Stimulated activated CD8-positive, alpha-beta memory T cell treated with anti-CD3 and anti-CD28 coated beads, Interleukin-7, amount 100 ng/mL, for 4 hours (primary cell): ENCODE results near the gene PDE4B.

Experiments
- DNase-seq, 2 donors: peaks; one replicate each; pipeline ENCODE4 v3.0.0-alpha.2; 2020; ENCODE audit warnings: low read depth in 2 of 2

PDE4B gene

DNA sequence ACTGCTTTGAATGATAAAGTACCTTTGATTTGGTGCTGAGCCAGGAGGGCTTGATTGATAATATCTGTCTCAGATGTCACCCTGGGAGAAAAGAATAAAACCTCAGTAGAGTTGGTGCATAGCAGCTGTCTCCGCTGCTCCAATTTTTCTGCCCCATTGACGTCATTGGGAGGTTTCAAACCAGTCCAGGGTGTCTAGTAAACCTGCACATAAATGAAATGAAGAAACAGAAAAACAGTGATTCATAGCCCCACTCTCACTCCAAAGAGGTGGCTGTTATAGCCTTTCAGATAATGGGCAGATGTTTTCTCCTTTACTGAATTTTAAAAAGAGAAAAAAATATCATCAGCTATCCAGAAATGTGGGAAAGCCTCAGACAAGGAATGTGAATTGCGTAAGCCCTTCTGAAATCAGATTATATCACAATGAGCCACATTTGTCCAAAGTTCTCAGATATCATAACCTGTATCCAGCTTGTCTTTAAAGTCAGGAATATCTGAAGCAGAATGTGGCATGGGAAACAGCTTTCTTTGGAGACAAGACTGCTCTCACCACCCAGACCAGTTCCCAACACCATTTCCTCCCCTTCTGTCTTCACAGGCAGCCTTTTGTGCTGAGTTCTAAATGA lies 390.0 kb downstream of the PDE4B start:
- DNase-seq = no peak

- no peak for DNase-seq
These were observed 390.7 kb downstream of the PDE4B start for GRCh38 chr1:66183400-66183799.

GRCh38 chr1:66197120-66197519 lies 404.4 kb downstream of the PDE4B start:
- DNase-seq = no peak

DNA sequence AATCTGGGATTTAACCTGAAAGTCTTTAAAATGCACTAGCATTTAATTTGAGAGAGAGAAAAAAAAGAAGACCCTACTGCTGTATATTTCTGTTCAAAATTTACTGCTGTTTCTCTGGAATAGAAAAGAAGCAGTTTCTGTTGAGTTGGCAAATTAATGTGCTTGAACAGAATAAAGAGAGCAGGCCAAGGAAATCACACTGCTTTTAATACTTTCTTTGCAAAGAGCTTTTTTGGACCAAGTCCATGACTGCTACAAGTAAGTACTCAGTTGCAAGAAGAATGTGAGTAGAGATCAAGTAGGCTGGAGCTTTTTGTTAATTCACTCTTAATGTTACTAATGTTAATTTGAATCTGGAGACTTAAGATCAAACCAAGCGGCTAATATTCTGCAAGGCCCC lies 405.1 kb downstream of the PDE4B start:
- DNase-seq = no peak

DNA sequence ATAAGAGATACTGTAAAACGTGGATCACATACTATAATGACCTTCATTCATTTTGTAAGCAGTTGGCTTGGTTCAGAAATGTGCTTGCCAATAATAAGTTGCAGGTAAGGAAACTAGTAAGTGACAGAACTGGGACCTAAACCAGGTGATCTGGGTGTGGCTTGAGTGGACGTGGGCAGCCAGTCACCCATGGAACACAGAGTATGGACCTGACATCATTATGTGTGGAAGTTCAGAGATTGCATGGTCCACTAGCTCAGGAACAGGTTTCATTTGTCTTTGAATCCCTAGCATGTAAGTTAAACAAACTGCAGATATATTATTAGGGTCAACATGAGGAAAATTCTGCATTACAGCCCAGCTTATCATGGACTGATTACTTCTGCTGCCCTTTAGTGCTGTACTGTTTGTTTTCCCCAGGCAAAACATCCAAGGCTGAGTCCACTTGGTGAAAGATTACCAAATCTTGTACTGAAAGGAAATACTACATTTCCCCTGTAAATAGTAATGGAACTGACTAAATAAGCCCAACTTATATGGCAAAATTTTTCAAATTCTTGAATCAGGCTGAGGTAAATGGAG lies 414.0 kb downstream of the PDE4B start:
- no peak for DNase-seq

- DNase-seq = no peak
These were observed 414.8 kb downstream of the PDE4B start for GRCh38 chr1:66207484-66207883.

DNA sequence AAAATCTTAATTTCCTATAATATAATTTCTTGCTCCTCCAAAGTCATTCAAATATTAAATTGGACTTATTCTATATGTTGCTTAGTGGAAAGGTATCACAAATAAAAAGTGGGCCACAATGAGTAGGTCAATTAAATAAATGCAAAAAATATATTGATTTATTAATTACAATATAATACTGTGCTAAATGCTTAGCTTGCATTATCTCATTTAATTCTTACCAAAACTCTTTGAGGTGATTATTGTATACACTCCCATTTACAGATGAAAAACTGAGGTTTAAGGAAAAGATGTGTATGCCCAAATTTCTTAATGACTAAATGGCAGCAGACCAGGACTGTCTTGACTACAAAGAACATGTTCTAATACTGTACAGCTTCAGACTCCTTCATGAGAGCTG lies 415.9 kb downstream of the PDE4B start:
- DNase-seq = no peak

DNA sequence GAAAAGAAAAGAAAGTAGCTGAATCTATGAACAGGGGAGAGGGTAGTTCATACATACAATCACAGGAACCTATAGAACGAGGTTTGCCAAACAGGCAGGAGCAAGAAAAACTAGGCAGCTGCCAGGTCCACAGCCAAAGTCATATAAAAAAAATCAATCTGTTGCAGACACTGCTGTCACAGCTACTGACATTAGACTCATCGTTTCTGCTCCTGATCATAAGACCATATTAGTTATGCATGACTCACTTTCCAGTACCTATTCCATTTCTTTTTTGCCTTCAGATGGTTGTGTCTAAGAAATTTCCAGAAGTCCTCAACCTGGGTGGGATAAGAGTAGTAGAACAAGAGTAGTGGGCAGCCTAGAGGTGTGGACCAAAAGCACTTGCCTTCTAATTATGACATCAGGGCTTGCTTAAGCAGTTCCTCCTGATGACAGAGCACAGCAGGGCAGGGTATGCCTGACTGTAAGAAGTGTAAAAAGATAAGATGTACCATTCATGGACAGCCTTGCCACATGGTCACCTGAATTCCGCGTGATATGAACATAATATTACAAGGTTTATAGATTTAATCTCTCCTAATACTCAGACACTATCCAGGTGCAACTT lies 418.0 kb downstream of the PDE4B start:
- DNase-seq = no peak

GRCh38 chr1:66211521-66211920 lies 418.8 kb downstream of the PDE4B start:
- no peak for DNase-seq

DNA sequence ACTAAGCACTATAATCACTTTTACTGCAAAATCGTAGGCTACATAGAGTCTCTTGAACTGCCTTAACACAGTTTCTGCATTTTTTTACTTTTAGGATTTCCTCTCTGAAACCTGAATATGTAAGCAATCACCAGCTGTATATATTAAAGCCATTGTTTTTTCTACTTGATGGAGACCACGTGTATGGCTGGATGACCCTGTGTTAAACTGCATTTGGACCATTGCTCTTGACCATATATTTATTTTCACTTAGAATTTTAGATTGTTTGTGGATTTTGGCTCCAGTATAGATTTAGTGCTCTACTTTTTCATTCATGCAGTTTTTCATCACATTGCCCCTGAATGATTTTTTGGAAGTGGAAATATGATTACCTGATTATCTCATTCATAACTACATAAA lies 420.8 kb downstream of the PDE4B start:
- no peak for DNase-seq

- no peak for DNase-seq
These were observed 422.2 kb downstream of the PDE4B start for GRCh38 chr1:66214901-66215300.

DNA sequence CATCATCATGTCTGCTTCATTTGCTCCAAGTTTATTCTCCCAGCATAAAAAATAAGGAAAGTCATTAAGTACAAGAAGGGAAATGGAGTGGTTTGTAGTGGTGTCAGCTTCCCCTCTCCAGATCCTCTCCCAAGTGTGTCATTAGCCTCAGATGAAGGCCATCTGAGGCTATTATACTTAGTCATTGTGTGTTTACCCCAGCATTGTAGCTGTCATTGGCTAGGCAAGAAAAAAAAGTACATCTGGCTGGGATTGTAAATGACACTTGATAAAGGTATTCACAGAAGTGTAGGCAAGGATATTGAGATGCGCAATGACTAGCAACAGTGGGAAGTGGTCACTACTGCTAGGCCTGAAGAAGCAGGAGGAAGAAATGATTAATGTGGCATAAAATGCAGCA lies 424.3 kb downstream of the PDE4B start:
- no peak for DNase-seq

DNA sequence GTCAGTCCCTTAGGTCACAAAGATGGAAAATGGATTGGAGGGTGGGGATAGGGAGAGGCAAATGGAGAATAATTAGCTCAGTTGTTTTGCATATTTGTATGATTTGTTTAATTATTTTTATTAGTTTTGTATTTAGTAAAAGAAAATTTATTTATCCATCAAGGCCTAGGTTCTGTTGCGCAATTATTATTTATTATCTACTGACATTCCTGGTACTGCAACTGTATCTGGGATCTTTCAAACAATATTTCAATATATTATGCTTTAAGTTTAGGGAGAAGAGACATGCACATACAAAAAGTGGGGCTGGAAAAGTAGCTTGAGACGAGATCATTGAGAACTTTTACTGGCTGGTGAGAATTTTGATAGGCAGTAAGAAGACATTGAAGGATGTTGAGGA lies 424.9 kb downstream of the PDE4B start:
- DNase-seq = no peak

GRCh38 chr1:66220477-66220876 lies 427.8 kb downstream of the PDE4B start:
- no peak for DNase-seq

GRCh38 chr1:66223681-66224080 lies 431.0 kb downstream of the PDE4B start:
- no peak for DNase-seq

GRCh38 chr1:66226985-66227384 lies 434.3 kb downstream of the PDE4B start:
- no peak for DNase-seq

DNA sequence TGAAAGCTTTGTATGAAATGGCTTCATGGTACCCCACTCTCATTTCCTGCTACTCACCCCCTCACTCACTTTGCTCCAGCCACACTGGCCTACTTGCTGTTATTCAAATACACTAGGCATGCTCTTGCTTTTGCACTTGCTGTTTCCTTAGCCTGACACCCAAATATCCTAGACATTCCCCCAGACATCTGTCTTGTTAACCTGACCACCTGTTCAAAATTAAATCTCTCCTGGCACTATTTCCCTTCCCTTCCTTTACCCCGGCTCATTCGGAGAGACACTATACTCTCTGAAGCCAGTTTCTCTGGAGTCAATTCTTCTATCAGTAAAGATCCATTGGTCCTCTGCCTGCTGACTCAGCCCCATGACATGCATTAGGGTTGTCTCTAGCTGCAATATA lies 435.3 kb downstream of the PDE4B start:
- DNase-seq = no peak

GRCh38 chr1:66231217-66231616 lies 438.5 kb downstream of the PDE4B start:
- no peak for DNase-seq

DNA sequence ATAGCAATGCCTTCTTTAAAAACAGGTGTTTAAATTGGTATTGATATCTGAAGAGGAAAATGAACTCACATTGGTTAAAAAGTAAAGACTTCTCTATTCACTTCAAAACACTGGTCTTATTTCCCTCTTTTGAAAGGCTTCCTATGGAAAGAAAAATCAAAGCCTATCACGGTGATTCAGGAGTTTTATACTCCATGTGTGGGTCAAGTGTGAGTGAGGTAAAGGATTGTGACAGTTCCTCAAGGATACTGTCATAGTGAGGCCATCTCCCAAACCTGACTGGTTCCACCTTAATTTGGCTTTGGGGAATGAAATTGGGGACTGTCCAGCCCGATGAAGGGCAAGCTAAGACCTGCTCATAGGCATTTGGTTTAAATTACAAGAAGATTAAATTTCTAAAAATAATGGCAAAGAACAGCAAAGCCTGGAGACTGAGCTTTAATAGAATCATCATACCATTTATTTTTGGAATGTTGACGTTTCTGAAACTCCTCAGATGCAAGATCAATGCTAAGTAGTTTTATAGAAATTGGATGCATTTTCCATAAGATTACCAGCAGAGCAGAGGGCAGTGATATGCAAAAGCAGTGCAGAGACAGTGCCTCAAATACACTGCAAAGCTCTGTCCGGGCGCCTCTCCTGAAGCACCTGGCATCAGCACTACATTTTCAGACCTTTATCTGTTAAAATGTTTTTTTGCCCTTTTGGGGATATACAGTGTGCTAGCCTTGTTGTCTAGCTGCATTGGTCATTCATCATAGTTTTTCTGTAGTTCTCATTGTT lies 439.2 kb downstream of the PDE4B start:
- DNase-seq = no peak

GRCh38 chr1:66237042-66237441 lies 444.3 kb downstream of the PDE4B start:
- no peak for DNase-seq

- no peak for DNase-seq
These were observed 445.2 kb downstream of the PDE4B start for GRCh38 chr1:66237722-66238479.

GRCh38 chr1:66239834-66240233 lies 447.1 kb downstream of the PDE4B start:
- no peak for DNase-seq
